ENCODE measurements around the gene ACTA1.
A peak's percentile ranks its signal among the peaks of the same experiment; 100 is the strongest.
"Not testable (repeated sequence)": the region's sequence is repeated elsewhere in the genome, so short reads cannot be mapped to it uniquely, and the experiment has no call there.

ACTA1 gene

DNA sequence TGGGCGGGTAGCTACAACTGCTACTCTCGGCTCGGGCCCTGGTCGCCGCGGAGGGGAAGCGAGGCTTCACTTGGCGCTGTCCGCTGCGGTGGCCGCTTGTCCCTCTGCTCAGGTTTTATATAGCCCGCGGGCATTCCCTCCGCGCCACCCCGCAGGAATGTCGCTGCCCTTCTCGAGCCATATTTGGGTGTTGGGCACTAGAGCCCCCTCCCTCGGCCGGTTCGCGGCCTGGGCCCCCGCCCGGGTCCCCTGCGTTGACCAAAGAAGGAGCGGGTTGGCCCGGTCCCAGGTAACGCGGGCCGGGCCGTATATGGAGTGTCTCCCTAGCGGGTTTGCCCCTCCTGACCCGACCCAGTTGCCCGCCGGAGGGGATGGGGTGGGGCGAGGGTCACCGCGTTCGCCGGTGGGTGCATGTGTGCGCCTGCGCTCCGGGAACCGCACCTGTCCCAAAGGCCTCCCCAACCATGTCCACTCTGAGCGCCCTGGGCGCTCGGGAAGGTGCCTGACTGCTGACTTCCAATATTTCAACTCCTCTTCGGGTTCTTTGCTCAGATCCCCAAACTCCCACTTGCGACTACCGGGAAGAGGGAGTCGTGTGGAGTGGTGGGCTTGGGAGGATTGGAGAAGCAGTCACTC, at the start of gene ACTA1:
ACTA1 (minus strand) TSS at position 90 of the 636 bp plus-strand sequence. CDS start 979 bp downstream, outside the sequence.
- no peak for DNase-seq

DNA sequence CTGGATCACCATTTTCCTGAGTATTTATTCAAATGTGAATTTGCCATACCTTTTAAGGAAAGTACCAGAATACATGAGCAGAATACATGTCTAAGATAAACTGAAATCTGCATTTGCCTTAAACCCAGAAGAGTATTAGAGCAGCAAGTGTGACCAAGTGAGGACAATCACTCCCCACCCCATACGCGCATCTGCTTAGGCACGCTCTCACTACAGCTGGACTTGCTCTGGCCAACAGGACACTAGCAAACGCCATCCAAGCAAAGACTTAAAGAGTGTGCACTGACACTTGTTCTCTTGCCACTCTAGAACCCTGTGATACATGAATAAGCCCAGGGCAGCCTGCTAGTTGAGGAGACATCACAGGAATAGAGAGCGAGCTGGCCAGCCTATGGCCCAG, 48.6 kb upstream of the ACTA1 start:
- no peak for DNase-seq

DNA sequence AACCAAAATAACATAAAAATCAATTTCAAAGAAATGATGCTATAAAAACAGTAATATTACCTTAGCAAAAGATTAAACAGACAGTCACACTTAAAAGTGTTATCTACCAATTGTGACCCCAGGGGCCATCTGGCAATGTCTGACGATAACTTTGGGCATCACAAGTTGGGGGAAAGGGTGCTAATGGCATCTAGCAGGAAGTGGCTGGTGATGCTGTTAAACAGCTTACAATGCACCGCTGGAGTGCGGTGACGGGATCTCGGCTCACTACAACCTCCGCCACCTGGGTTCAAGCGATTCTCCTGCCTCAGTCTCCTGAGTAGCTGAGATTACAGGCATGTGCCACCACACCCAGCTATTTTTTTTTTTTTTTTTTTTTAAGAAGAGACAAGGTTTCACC, 46.6 kb upstream of the ACTA1 start:
- peak in 1 of 2 donors; percentile 22 for DNase-seq

DNA sequence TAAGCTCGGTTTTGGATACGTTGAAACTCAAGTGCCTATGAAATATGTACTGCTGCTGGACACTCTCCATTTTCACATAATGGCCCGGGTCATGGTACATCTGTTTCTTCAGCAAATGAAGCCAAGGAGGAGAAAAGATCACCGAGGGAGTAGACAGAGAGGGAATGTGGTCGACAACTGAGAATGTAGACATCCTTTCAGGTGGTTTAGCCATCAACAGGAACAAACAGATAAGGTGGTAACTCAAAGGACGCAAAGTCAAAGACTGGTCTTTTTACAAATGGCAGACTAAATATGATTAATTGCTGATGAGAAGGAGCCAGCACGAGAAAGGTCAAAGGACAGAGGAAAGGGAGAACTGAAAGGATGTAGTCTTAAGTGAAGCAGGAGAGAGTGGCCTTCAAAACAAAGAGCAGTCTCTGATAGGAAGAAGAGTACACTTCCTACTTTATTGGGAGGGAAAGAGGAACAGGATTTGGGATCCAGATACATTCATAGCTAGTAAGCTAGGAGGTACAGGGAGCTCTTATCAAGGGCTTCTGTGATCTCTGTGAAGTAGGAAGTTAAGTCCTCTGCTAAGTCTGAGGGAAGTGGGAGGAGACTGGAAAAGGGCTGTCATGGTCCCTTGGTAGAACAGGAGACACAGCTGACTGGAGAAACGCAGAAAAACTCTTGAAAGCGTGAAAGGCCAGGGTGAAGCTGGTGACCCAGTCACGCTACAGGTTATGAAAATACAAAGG, 45.9 kb upstream of the ACTA1 start:
- DNase-seq = peak in 1 of 2 donors; percentile 44

DNA sequence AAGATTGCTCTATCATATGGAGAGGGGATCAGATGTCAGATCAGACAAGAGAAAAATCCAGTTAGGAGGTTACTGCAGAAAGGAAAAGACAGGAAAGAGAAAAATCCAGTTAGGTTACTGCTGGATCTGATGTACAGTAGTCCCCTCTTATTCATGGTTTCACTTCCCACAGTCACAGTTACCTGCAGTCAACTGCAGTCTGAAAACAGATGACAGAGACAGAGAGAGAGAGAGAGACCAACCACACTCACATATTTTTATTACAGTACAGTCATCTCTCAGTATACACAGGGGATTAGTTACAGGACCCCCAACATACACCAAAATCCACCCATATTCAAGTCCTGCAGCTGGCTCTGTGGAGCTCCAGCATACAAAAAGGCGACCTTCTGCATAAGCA, 45.0 kb upstream of the ACTA1 start:
- no peak for DNase-seq

DNA sequence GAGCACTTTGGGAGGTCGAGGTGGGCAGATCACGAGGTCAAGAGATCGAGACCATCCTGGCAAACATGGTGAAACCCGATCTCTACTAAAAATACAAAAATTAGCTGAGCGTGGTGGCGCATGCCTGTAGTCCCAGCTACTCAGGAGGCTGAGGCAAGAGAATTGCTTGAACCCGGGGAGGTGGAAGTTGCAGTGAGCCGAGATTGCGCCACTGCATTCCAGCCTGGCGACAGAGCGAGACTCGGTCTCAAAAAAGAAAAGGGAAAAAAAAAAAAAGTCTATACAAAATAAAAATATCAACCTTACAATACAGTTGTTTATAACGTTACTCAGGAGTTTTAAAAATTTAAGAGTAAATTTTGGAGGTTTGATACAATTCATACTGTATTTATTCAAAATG, 42.0 kb upstream of the ACTA1 start:
- not testable (repeated sequence) for DNase-seq

DNA sequence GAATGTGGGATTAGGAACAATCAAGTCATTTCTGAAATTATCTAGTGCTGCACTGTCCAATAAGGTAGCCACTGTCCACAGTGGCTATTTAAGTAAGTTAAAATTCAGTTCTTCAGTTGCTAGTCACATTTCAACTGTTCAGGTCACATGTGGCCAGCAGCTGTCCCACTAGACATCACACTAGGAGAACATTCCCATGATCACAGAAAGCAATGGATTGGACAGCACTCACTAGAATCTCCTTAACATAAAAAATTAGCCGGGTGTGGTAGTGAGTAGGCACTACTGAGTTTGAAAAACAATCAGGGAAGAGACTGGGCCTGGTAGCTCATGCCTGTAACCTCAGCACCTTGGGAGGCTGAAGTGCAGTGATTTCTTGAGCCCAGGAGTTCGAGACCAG, 40.6 kb upstream of the ACTA1 start:
- DNase-seq = no peak

DNA sequence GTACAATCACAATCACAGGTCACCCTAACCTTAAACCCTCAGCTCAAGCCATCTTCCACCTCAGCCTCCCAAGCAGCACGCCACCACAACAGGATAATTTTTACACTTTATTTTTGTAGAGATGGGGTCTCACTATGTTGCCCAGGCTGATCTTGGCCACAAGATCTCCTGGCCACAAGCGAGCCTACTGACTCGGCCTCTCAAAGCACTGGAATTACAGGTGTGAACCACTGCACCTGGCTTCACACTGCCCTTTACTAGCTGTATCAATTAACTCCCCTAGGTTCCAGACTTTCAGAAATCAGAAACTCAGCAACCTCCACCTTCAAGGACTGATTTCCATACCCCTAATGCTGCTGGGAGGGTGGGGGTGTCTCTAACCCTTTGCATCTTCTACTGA, 37.3 kb upstream of the ACTA1 start:
- DNase-seq = no peak

DNA sequence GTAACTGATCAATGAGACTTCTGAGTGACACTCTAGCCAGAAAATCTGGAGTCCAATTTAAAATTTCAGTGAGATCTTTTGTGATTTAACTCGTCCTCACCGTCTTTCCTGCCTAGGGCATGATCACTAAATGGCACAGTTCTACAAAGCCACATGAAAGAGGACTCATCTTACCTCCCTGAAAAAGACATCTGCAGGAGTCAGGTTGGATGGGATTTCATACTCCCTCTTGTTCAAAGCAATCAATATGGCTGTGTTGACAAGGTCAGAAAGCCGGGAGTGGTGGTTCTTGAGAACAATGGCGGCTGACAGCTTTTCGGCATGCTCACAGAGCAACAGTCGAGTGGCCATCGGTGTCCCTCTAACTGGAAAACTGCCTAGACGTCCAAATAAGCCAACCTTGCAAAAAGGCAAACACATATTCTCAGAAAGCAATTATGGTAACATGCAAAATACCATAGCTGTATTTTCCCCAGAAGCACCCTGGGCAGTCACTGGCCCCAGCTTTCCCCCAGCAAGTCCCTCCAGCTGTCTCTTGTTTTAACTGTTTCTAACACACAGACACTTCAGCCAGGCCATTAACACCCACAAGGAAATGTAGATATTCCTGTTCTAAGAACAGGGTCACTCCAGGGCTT, 36.6 kb upstream of the ACTA1 start:
- no peak for DNase-seq

DNA sequence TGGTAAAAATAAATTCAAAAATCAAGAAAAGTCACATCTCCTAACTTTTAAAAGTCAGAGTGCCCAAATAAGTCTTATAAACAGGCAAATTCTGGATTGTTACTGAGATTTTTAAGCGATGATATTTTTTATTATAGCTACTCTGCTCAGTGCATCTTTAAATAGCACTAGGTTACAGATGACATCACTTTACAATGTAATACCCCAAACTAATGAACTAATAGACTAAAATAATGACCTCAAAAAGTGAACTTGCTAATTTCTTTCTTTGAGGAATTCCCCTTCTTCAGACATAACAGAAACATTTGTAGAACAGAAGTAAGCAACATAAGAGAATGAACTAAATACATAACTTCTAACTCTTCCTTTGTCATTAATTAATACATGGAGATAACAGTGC, 33.0 kb upstream of the ACTA1 start:
- DNase-seq = no peak

DNA sequence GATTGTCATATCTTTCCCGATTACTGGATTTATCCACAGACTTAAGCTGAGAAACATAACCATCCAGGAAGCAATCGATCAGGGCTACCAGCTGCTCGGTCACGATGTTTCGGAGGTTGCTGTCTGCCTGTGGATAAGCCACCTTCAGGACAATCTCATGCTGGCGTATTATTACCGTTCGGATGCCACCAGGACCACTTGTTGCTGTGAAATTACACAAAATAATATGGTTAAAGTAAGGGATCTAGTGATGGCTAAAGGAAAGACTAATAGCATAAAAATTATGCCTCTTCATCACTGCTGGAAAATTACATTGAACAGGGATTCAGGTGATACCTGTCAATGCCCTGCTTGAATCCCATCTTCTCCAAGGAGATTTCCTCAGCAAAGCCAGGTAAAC, 30.8 kb upstream of the ACTA1 start:
- DNase-seq = no peak

DNA sequence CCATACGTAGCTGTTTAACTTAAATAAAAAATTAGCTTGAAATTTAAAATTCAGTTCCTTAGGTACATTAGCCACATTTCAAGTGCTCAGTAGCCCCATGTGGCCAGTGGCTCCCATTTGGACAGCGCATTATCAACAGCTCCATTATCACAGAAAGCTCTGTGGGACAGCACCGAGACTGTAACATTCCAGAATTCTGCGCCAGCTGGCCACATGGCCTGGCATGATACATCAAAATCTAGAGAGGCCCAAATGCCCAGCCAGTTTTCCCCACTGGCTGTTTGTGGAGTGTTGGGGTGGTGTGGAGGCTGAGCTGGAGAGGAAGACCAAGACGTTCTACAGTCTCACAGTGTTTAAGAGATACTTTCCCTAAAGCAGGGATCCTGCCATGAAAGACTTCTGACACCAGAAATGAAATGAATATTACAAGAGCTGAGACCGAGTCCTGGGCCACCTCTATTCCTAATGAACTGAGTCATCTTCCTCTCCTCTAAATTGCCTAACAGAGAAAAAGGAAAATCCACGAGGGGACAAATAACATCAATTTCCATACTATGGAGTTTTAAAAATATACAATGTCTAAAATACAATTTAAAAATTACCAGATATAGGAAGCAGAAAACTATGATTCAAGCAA, 27.3 kb upstream of the ACTA1 start:
- DNase-seq = no peak

DNA sequence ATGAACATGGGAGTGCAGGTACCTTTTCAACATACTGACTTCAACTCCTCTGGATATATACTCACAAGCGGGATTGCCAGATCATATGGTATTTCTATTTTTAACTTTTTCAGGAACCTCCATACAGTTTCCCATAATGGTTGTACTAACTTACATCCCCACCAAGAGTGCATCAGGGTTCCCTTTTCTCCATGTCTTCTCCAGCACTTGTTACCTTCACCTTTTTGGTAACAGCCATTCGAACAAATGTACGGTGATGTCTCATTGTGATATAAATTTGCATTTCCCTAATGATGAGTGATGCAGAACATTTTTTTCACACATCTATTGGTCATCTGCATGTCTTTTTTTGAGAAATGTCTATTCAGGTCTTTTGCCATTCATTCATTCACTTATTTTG, 25.9 kb upstream of the ACTA1 start:
- no peak for DNase-seq

DNA sequence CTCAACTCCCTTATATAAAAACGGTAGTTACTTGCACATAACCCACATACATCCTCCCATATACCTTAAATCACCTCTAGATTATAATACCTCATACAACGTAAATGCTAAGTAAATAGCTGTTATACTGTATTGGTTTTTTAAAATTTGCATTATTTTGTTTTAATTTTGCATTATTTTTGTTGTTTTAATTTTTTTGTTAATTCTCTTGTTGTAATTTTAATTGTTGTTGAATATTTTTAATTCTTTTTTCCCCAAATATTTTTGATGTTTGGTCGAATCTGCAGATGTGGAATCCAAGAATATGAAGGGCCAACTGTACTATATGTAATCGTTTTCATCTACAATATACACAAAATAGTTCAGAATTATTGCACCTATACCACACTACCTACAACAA, 23.5 kb upstream of the ACTA1 start:
- no peak for DNase-seq

DNA sequence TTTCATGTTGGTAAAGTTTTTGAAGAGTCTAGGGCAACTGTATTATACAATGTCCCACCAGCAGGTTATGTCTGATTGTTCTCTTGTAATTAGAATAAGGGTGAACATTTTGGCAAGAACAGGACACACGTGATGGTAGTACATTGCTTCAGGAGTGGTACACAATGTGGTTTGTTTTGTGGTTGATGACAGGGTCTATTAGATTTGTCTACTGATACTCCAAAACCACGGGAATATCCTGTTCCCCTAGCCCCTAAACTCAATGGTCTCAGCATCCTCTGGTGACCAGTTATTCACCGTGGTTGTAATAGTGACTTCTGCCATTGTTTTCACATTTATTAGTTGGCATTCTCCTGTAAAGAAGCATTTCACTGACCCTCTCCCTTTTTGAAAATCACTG, 22.1 kb upstream of the ACTA1 start:
- no peak for DNase-seq

DNA sequence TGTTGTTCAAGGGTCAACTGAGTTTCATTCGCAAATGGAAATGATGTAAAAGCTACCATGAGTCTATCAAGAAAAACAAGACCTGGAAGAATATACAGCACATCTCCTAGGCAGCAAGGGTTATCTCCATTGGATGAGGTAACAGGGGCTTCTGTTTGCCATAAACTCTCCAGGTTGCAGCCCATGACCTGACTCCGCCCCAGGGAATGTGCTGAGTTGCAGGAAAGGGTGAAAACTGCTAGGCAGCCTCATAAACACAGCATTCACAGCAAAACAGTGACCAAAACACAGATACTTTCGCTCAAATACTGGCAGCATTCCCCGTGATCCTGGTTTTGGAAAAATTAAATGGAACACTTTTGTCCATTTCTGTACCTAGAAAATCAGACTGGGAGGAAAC, 20.2 kb upstream of the ACTA1 start:
- DNase-seq = no peak

DNA sequence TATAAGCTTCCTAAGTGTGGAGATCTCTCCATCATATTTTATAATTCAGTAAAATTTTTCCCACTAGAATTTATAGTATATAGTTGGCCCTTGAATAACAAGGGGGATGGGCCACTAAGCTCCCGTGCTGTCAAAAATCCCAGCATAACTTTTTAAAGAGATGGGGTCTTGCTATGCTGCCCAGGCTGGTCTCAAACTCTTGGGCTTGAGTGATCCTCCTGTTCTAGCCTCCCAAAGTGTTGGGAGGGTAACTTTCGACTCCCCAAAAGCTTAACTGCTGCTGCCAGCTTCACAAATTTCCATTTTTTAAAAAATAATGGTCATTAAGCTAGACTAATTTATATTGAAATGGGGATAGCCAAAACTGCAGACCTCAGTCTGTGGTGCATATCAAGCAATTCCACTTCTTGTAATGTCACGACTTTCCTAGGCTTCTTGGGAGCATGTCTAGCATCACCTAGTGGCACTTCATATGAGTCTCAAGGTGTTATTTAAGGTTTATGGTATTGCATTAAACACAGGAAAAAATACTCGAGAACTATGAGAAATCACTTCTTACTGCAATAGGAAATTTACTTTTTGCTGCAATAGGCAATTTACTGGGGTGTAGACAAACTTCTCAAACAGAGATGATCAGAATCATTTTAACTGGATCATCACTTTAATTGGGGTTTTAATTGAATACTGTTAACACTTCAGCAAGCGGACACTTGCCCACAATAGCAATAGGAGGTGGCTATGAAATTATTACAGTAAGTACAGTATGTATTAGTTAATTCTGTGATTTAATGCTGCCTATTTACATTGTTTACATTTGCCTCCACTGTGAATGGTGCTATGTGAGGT, 19.3 kb upstream of the ACTA1 start:
- DNase-seq = no peak

DNA sequence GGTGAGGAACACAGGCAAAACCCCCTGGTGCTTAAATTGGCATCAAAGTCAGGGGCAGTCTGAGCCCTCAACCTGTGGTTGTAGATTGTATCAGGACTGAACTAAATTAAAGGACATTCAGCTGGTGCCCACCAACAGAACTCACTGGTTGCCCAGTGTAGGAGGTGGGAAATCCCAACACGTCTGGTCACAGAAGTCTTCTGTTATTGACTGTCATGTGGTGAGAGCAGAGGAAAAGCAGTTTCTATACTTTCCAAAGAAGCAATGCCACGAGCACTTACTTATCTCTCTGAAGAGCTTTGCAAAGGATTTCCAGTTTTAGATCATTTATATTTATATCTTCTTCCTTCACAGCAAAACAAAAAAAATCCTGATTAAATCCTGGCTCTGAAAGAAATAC, 15.0 kb upstream of the ACTA1 start:
- DNase-seq = no peak

DNA sequence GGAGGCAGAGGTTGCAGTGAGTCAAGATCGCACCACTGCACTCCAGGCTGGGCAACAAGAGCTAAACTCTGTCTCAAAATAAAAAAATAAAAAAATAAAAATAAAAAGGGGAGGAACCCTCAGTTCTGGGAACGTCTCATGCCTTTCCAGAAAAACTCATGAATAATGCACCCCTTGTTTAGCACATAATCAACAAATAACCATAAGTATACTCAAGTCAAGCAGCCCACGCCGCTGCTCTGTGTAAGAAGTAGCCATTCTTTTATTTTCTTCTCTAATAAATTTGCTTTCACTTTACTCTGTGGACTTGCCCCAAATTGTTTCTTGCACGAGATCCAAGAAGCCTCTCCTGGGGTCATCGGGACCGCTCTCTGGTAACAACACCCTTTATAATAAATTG, 14.5 kb upstream of the ACTA1 start:
- no peak for DNase-seq

DNA sequence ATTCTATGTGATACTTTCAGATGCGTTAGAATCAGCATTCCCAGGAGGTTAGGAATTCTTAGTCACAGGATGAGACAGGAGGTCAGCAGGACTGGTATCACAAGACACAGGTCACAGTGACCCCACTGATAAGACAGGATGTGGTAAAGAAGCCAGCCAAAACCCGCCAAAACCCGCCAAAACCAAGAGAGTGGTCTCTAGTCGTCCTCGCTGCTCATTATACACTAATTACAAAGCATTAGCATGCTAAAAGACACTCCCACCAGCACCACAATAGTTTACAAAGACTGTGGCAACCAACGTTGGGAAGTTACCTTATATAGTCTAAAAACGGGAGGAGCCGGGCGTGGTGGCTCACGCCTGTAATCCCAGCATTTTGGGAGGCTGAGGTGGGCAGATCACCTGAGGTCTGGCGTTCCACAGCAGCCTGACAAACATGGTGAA, 13.9 kb upstream of the ACTA1 start:
- no peak for DNase-seq

DNA sequence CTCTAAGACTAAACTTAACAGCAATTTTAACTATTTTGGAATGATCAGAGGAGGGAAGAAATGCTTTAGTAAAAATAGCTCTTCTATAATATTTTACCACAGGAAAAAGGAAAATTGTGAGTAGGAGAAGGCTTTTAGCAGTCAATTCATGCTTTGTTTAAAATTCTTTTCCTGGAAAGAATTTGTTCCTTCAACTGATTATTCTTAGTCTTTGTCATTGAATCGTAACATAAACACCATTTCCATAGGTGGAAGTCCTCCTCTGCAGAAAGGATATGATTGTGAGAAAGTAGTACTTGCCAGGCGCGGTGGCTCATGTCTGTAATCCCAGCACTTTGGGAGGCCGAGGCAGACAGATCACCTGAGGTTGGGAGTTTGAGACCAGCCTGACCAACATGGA, 11.9 kb upstream of the ACTA1 start:
- no peak for DNase-seq

DNA sequence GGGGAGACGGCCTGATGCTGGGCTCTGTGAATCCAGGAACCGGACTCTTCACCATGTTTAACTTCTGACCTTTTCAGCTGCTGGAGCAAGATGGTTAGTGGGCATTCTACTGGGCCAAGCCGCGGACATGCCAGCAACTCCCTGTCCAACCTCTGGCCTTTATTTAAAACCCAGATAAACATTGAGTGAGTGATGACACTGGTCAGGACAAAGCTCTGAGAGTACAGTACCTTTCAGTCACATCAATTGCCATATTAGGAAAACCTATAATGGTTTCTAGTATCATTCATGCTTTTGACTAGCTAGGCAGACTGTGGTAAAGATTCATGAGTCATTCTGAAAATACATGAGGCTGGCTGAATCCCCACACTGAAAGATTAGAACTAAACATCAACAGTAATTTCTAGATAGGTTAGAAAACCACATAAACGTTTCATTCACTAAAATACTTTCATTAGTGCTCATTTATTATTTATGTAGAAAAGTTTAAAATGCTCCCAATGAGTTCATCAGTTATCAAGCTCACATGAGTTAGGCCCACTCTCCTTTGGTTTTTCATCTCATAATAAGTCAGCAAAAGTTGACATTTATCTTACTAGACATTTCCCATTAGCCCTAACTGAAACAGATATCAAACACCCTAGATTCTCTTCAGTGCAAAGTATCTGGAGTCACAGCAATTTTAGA, 7.1 kb upstream of the ACTA1 start:
- no peak for DNase-seq
